ENCODE measurements around the gene KIAA1549. TPM values are rescaled to one million over a fixed set of nuclear protein-coding genes. Genes with fewer than 3 reads are reported as not detected.

KIAA1549 gene
- polyA plus RNA-seq, 1 donor (not counting 4 experiments of a cell fraction or from before 2014, with no cell fraction given), result 1.1 TPM

- no peak for FAIRE-seq
- Histone ChIP-seq H3K4me1 (ENCODE audit: control insufficient read depth, extremely low read depth, insufficient read depth, low read length) (no peaks in the 10 kb centered on the region), H2AFZ (ENCODE audit: control insufficient read depth, low read length) (no peak overlapping the region), H4K20me1 (ENCODE audit: control insufficient read depth, extremely low read depth, insufficient read depth, low read length) (no peaks in the 10 kb centered on the region), H3K27ac (ENCODE audit: control insufficient read depth, insufficient read depth, low read length) (no peak overlapping the region), H3K4me2 (ENCODE audit: control insufficient read depth, extremely low read depth, insufficient read depth, low read depth, low read length) (no peak overlapping the region), H3K79me2 (ENCODE audit: control insufficient read depth, insufficient read depth, low read length) (no peaks in the 10 kb centered on the region), H3K27me3 (ENCODE audit: control insufficient read depth, extremely low read depth, insufficient read depth, low read length) (no peaks in the 10 kb centered on the region), H3K9ac (ENCODE audit: control insufficient read depth, extremely low read depth, insufficient read depth, low read length) (no peak overlapping the region), H3K4me3 (ENCODE audit: control insufficient read depth in 2 of 3, extremely low read depth in 1 of 3, insufficient read depth in 2 of 3, low read depth in 1 of 3, low read length in 3 of 3) (no peak overlapping the region), H3K9me3 (ENCODE audit: control insufficient read depth, low read depth, low read length) (no peaks in the 10 kb centered on the region), H3K9me1 (ENCODE audit: control insufficient read depth, extremely low read depth, insufficient read depth, low read length) (no peaks in the 10 kb centered on the region), H3K36me3 (ENCODE audit: control insufficient read depth in 2 of 2, extremely low read depth in 1 of 2, insufficient read depth in 2 of 2, low read length in 2 of 2) (no peaks in the 10 kb centered on the region)
- no peak for DNase-seq (ENCODE audit: low read depth, low spot score)
- TF ChIP-seq CTCF (optimal IDR thresholded peaks at IDR 0.05 in 1 of 3, IDR thresholded peaks at IDR 0.05 in 1 of 3, conservative IDR thresholded peaks at IDR 0.05 in 1 of 3; ENCODE audit: extremely low read depth in 1 of 3, insufficient read depth in 2 of 3, low read length in 3 of 3) (no peak), EZH2 (IDR thresholded peaks at IDR 0.05; ENCODE audit: low read length) (no peak)
- dilution Hi-C loops (cut with MboI; ENCODE audit: extremely low pct_ligation_motif_present, low sequenced_read_pairs), result no loop called here
Observed at GRCh38 chr7:138796038-138796615, 185.1 kb downstream of the KIAA1549 start.

GRCh38 chr7:138785587-138786437, 195.4 kb downstream of the KIAA1549 start:
- TF ChIP-seq CTCF (optimal IDR thresholded peaks at IDR 0.05 in 1 of 3, IDR thresholded peaks at IDR 0.05 in 1 of 3, conservative IDR thresholded peaks at IDR 0.05 in 1 of 3; ENCODE audit: extremely low read depth in 1 of 3, insufficient read depth in 2 of 3, low read length in 3 of 3) (peak in 2 of 3 experiments; percentile 3 to 38), EZH2 (IDR thresholded peaks at IDR 0.05; ENCODE audit: low read length) (no peak)
- Histone ChIP-seq H3K27ac (ENCODE audit: control insufficient read depth, insufficient read depth, low read length) (no peak overlapping the region), H3K4me1 (ENCODE audit: control insufficient read depth, extremely low read depth, insufficient read depth, low read length) (peaks cover 3% of the 10 kb centered on the region), H3K9me1 (ENCODE audit: control insufficient read depth, extremely low read depth, insufficient read depth, low read length) (no peaks in the 10 kb centered on the region), H3K4me2 (ENCODE audit: control insufficient read depth, extremely low read depth, insufficient read depth, low read depth, low read length) (no peak overlapping the region), H4K20me1 (ENCODE audit: control insufficient read depth, extremely low read depth, insufficient read depth, low read length) (no peaks in the 10 kb centered on the region), H3K4me3 (ENCODE audit: control insufficient read depth in 2 of 3, extremely low read depth in 1 of 3, insufficient read depth in 2 of 3, low read depth in 1 of 3, low read length in 3 of 3) (no peak overlapping the region), H3K79me2 (ENCODE audit: control insufficient read depth, insufficient read depth, low read length) (no peaks in the 10 kb centered on the region), H3K27me3 (ENCODE audit: control insufficient read depth, extremely low read depth, insufficient read depth, low read length) (no peaks in the 10 kb centered on the region), H2AFZ (ENCODE audit: control insufficient read depth, low read length) (peak overlapping the region; percentile 11), H3K9me3 (ENCODE audit: control insufficient read depth, low read depth, low read length) (no peaks in the 10 kb centered on the region), H3K9ac (ENCODE audit: control insufficient read depth, extremely low read depth, insufficient read depth, low read length) (no peak overlapping the region), H3K36me3 (ENCODE audit: control insufficient read depth in 2 of 2, extremely low read depth in 1 of 2, insufficient read depth in 2 of 2, low read length in 2 of 2) (no peaks in the 10 kb centered on the region)
- dilution Hi-C loops (cut with MboI; ENCODE audit: extremely low pct_ligation_motif_present, low sequenced_read_pairs), result no loop called here
- DNase-seq (ENCODE audit: low read depth, low spot score) (no peak), FAIRE-seq (no peak)

Measured in keratinocyte (primary cell).